Esophagus squamous epithelium (tissue), 5 donors: ENCODE measurements around the gene ACTL6B. TPM values are rescaled to one million over a fixed set of nuclear protein-coding genes. Genes with fewer than 3 reads are reported as not detected.

Experiments
- DNase-seq: peaks from one replicate; lab custom pipeline; 2025; lab: John Stamatoyannopoulos, UW
- H3K27ac ChIP-seq, 4 donors: fragments of 200-600 bp; sonication (generic); one replicate each; pipeline ENCODE4 v1.5.1; 2016 to 2019; ENCODE audit warnings: mild to moderate bottlenecking in 1 of 4
- H3K27me3 ChIP-seq, 4 donors: fragments of 200-600 bp; sonication (generic); 1 replicate in 3 of 4; 2 replicates in 1 of 4; pipeline versions ENCODE4 v1.5.1 to v1.6.0; 2017 to 2021; ENCODE audit warnings: antibody characterized with exemption in 1 of 4
- H3K36me3 ChIP-seq, 3 donors: fragments of 200-600 bp; sonication (generic); one replicate each; pipeline ENCODE4 v1.5.1; 2016 to 2019
- H3K4me1 ChIP-seq, 3 donors: fragments of 200-600 bp; sonication (generic); one replicate each; pipeline ENCODE4 v1.5.1; 2017 to 2019
- H3K4me3 ChIP-seq, 4 donors: fragments of 200-600 bp; sonication (generic); 1 replicate in 3 of 4; 2 replicates in 1 of 4; pipeline ENCODE4 v1.5.1; 2016 to 2019; ENCODE audit warnings: mild to moderate bottlenecking in 2 of 4, moderate library complexity in 1 of 4
- H3K9me3 ChIP-seq, 3 donors: fragments of 200-600 bp; sonication (generic); one replicate each; pipeline ENCODE4 v1.5.1; 2016 to 2019
- POLR2A ChIP-seq, 4 donors: fragments of 450-650 bp; IDR thresholded peaks; one replicate each; pipeline ENCODE4 v1.6.1; 2017; ENCODE audit warnings: antibody characterized with exemption in 4 of 4, mild to moderate bottlenecking in 4 of 4, moderate library complexity in 3 of 4
- WGBS, 2 donors: methylation state at CpG; one replicate each; pipeline ENCODE4 v1.1.5; 2018; 5-methylcytosine and 5-hydroxymethylcytosine counted together
- intact Hi-C: fragments of 100-400 bp; cut with DNase I; formaldehyde crosslinking; loops from one replicate; pipeline ENCODE4 v1.15.0; 2022
- total RNA-seq, 4 donors: library from RNA; depleted of rRNA; stranded (reverse); fragments of >200 nt; gene quantifications; one replicate each; pipeline ENCODE4 v1.1.0, GENCODE V29; 2016
- TF ChIP-seq, protein P1 (sequence below), 6 experiments: fragments of 450-650 bp in 4 of 6; fragments of 200-600 bp in 2 of 6; sonication (generic) in 2 of 6; IDR thresholded peaks; one replicate each; pipeline ENCODE4 v1.5.1; 2016 to 2019; ENCODE audit warnings: antibody characterized with exemption in 6 of 6, mild to moderate bottlenecking in 4 of 6, moderate library complexity in 4 of 6
- donor health status: DM: yes; HTN: yes; CAD: no.

ACTL6B gene
- total RNA-seq, 4 donors from 2014 or later: not detected

DNA sequence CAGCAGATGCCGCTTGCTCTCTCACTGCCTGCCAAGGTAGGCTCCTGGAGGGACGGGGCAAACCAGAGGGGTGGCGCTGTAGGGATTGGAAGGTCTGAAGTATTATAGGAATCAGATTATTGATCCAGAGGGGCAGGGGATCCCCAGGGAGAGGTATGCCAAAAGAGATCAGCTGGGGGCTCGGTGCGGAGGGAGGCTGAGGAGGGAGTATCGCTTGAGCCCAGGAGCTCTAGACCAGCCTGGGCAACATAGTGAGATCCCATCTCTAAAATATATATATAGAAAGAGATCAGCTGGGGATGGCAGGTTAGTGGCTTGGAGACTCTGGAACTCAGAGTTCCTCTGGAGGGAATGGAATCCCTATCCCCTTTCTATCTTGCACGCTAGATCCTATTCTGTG, 61.1 kb downstream of the ACTL6B start:
- DNase-seq: no peak
- H3K36me3 ChIP-seq: no peaks in the 10 kb centered on the region
- H3K4me3 ChIP-seq: no peak overlapping the region
- WGBS, 2 donors: 94 to 99% methylated on average over 6 to 7 of the region's 7 CpGs
- no peaks in the 10 kb centered on the region for H3K9me3 ChIP-seq
- no peak overlapping the region for H3K27ac ChIP-seq
- intact Hi-C loops: no loop called here
- peaks cover 0 to 6% (median 4%) of the 10 kb centered on the region in 3 donors for H3K4me1 ChIP-seq
- H3K27me3 ChIP-seq: peaks cover 0 to 11% (median 0%) of the 10 kb centered on the region in 4 donors
- TF ChIP-seq POLR2A (IDR thresholded peaks at IDR 0.05): no peak
- TF ChIP-seq, protein P1, sequence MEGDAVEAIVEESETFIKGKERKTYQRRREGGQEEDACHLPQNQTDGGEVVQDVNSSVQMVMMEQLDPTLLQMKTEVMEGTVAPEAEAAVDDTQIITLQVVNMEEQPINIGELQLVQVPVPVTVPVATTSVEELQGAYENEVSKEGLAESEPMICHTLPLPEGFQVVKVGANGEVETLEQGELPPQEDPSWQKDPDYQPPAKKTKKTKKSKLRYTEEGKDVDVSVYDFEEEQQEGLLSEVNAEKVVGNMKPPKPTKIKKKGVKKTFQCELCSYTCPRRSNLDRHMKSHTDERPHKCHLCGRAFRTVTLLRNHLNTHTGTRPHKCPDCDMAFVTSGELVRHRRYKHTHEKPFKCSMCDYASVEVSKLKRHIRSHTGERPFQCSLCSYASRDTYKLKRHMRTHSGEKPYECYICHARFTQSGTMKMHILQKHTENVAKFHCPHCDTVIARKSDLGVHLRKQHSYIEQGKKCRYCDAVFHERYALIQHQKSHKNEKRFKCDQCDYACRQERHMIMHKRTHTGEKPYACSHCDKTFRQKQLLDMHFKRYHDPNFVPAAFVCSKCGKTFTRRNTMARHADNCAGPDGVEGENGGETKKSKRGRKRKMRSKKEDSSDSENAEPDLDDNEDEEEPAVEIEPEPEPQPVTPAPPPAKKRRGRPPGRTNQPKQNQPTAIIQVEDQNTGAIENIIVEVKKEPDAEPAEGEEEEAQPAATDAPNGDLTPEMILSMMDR (IDR thresholded peaks at IDR 0.05): no peak

Other genes with a start within 250 kb of the ACTL6B start
- gene ZCWPW1, start 227.7 kb downstream of the ACTL6B start, total RNA-seq: 1 to 10 TPM in 2 of 4 donors, under 1 TPM in 2; 0.83 to 4.2 (median 1.5) TPM
- gene MEPCE, start 226.6 kb downstream of the ACTL6B start, total RNA-seq: 10 to 100 TPM; 18.0 to 27.7 (median 23.4) TPM
- gene PPP1R35, start 220.0 kb downstream of the ACTL6B start, total RNA-seq: 10 to 100 TPM; 18.4 to 28.2 (median 26.4) TPM
- not detected for gene SPACDR, start 192.2 kb downstream of the ACTL6B start, total RNA-seq
- gene TSC22D4, start 177.2 kb downstream of the ACTL6B start, total RNA-seq: 10 to 100 TPM; 29.2 to 65.0 (median 33.7) TPM
- gene NYAP1, start 172.5 kb downstream of the ACTL6B start, total RNA-seq: 1 to 10 TPM in 1 of 4 donors, under 1 TPM in 2, not detected in 1; 0.31 to 1.1 (median 0.57) TPM
- 10 to 100 TPM; 14.5 to 49.2 (median 26.6) TPM for gene AGFG2, start 117.2 kb downstream of the ACTL6B start, total RNA-seq
- 1 to 10 TPM in 1 of 4 donors, under 1 TPM in 1, not detected in 2; 0.38 to 1.8 TPM for gene SAP25, start 82.5 kb downstream of the ACTL6B start, total RNA-seq
- gene LRCH4, start 70.3 kb downstream of the ACTL6B start, total RNA-seq: 10 to 100 TPM; 50.1 to 84.0 (median 70.4) TPM
- 1 to 10 TPM in 1 of 4 donors, under 1 TPM in 2, not detected in 1; 0.19 to 1.6 (median 0.29) TPM for gene FBXO24, start 70.1 kb downstream of the ACTL6B start, total RNA-seq
- gene PCOLCE, start 54.1 kb downstream of the ACTL6B start, total RNA-seq: 10 to 100 TPM in 2 of 4 donors, 1 to 10 TPM in 2; 4.6 to 23.8 (median 9.9) TPM
- gene MOSPD3, start 43.9 kb downstream of the ACTL6B start, total RNA-seq: 10 to 100 TPM in 3 of 4 donors, 1 to 10 TPM in 1; 7.6 to 22.4 (median 15.5) TPM
- gene TFR2, start 14.9 kb downstream of the ACTL6B start, total RNA-seq: 1 to 10 TPM in 1 of 4 donors, under 1 TPM in 3; 0.38 to 1.1 (median 0.84) TPM
- gene GNB2, start 17.3 kb upstream of the ACTL6B start, total RNA-seq: 100 to 1,000 TPM; 186 to 306 (median 226) TPM
- gene GIGYF1, start 37.8 kb upstream of the ACTL6B start, total RNA-seq: 10 to 100 TPM in 3 of 4 donors, 1 to 10 TPM in 1; 8.0 to 24.2 (median 13.8) TPM
- gene POP7, start 49.7 kb upstream of the ACTL6B start, total RNA-seq: 10 to 100 TPM; 28.0 to 36.7 (median 30.0) TPM
- gene EPO, start 64.0 kb upstream of the ACTL6B start, total RNA-seq: not detected
- under 1 TPM in 1 of 4 donors, not detected in 3; 0.04 TPM for gene ZAN, start 77.1 kb upstream of the ACTL6B start, total RNA-seq
- gene EPHB4, start 171.1 kb upstream of the ACTL6B start, total RNA-seq: 10 to 100 TPM; 29.1 to 55.0 (median 36.5) TPM
- gene SLC12A9, start 196.3 kb upstream of the ACTL6B start, total RNA-seq: 10 to 100 TPM in 3 of 4 donors, 1 to 10 TPM in 1; 9.9 to 19.6 (median 17.3) TPM
- gene TRIP6, start 210.9 kb upstream of the ACTL6B start, total RNA-seq: 100 to 1,000 TPM in 2 of 4 donors, 10 to 100 TPM in 2; 81.4 to 109 (median 93.7) TPM
- 10 to 100 TPM; 53.8 to 91.0 (median 68.4) TPM for gene SRRT, start 218.7 kb upstream of the ACTL6B start, total RNA-seq
- 1 to 10 TPM; 1.3 to 8.4 (median 5.5) TPM for gene UFSP1, start 233.3 kb upstream of the ACTL6B start, total RNA-seq
- gene ACHE, start 239.4 kb upstream of the ACTL6B start, total RNA-seq: 1 to 10 TPM in 3 of 4 donors, under 1 TPM in 1; 0.22 to 1.5 (median 1.3) TPM